ENCODE results near the gene FASTKD1. TPM values are rescaled to one million over a fixed set of nuclear protein-coding genes. Genes with fewer than 3 reads are reported as not detected.

FASTKD1 gene
- polyA plus RNA-seq, 2 of the 4 experiments (the other 2 are of a cell fraction), result 28.1 to 52.9 TPM

GRCh38 chr2:169526451-169526850, 47.2 kb downstream of the FASTKD1 start (continued):
- TF ChIP-seq FOSL2 (IDR thresholded peaks at IDR 0.05), result no peak
- TF ChIP-seq FOSL2 (CRISPR knock-in tag; IDR thresholded peaks at IDR 0.05), result no peak

GRCh38 chr2:169525434-169525833, 48.2 kb downstream of the FASTKD1 start:
- DNase-seq (ENCODE audit: low read depth in 1 of 2, low spot score in 1 of 2), result no peak
- no peak overlapping the region for H3K4me2 ChIP-seq
- ChIA-PET CTCF (interaction anchor here (0.6 to 1.4 kb wide), 2 partner anchors 45 to 309 kb away, joined by 3 read pairs; no protein-coding TSS in a partner anchor), POLR2A (no interaction called here)
- H3K4me1 ChIP-seq, result no peaks in the 10 kb centered on the region
- no peaks in the 10 kb centered on the region for H3K9me3 ChIP-seq
- no peak for ATAC-seq
- H3K4me3 ChIP-seq, result no peak overlapping the region
- FAIRE-seq, result no peak
- TF ChIP-seq BHLHE40 (IDR thresholded peaks at IDR 0.05; ENCODE audit: low read depth, low read length) (no peak), GATA3 (IDR thresholded peaks at IDR 0.05; ENCODE audit: borderline replicate concordance) (no peak), HDAC2 (IDR thresholded peaks at IDR 0.05) (no peak), NR3C1 (IDR thresholded peaks at IDR 0.05) (no peak), CTCF (IDR thresholded peaks at IDR 0.05) (no peak), RCOR1 (IDR thresholded peaks at IDR 0.05; ENCODE audit: low read depth, low read length) (no peak), SREBF2 (IDR thresholded peaks at IDR 0.05) (no peak), ZC3H11A (IDR thresholded peaks at IDR 0.05) (no peak), NFE2L2 (conservative IDR thresholded peaks at IDR 0.05; ENCODE audit: low read length) (no peak), NPAS2 (CRISPR knock-in tag; IDR thresholded peaks at IDR 0.05; ENCODE audit: borderline replicate concordance) (no peak), RNF2 (IDR thresholded peaks at IDR 0.05; ENCODE audit: borderline replicate concordance, low read depth) (no peak), ZSCAN20 (CRISPR knock-in tag; IDR thresholded peaks at IDR 0.05) (no peak), BCL3 (IDR thresholded peaks at IDR 0.05) (no peak), CEBPB (IDR thresholded peaks at IDR 0.05) (no peak)
- no peak overlapping the region for H3K27ac ChIP-seq
- WGBS (ENCODE audit: missing lambda C conversion rate), result 88% methylated on average over 2 of the region's 2 CpGs

GRCh38 chr2:169523681-169524080, 50.0 kb downstream of the FASTKD1 start:
- TF ChIP-seq POLR2A (IDR thresholded peaks at IDR 0.05; ENCODE audit: low read length) (no peak), TP53 (CRISPR knock-in tag; IDR thresholded peaks at IDR 0.05) (no peak), MAX (IDR thresholded peaks at IDR 0.05) (no peak), E2F6 (IDR thresholded peaks at IDR 0.05; ENCODE audit: borderline replicate concordance, low read depth) (no peak), EP300 (IDR thresholded peaks at IDR 0.05) (no peak), RFX5 (IDR thresholded peaks at IDR 0.05) (no peak), SMC3 (IDR thresholded peaks at IDR 0.05) (no peak), CBX8 (IDR thresholded peaks at IDR 0.05) (no peak), POLR2AphosphoS2 (conservative IDR thresholded peaks at IDR 0.05; ENCODE audit: low read length) (no peak)
- Histone ChIP-seq H3K27ac (no peak overlapping the region), H3K9me3 (no peaks in the 10 kb centered on the region), H3K4me3 (no peak overlapping the region), H3K4me1 (no peaks in the 10 kb centered on the region), H3K4me2 (no peak overlapping the region)
- FAIRE-seq (no peak), ATAC-seq (no peak), DNase-seq (ENCODE audit: low read depth in 1 of 2, low spot score in 1 of 2) (no peak)
- ChIA-PET CTCF (no interaction called here), POLR2A (no interaction called here)
- WGBS (ENCODE audit: missing lambda C conversion rate), result 65% methylated on average over 5 of the region's 5 CpGs

All from A549 (cell line).